ENCODE results near the gene ACYP1. TPM values are rescaled to one million over a fixed set of nuclear protein-coding genes. Genes with fewer than 3 reads are reported as not detected.
A peak's percentile ranks its signal among the peaks of the same experiment; 100 is the strongest.

The ACYP1 gene
- total and polyA plus RNA-seq, 2 experiments from 2014 or later = 41.3 to 61.5 TPM

DNA sequence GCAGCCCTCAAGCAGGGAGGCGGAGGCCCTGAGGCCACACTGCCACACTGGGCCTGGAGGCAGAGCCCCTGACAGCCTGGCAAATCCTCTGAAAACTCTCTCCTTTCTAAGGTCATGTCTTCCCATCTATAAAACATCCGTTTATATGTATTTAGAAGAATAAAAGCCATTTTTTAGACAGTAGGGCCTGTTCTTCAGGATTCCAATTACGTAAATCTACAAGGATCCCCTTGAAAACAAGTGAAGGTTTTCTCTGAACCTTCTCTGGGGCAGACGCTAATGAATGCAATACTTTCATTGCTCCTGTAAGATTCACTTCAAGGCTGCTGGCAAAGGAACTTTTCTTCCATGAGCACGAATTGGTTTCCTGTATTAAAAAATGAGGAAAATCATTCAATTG, 48.3 kb downstream of the ACYP1 start:
- TF ChIP-seq, protein P1, sequence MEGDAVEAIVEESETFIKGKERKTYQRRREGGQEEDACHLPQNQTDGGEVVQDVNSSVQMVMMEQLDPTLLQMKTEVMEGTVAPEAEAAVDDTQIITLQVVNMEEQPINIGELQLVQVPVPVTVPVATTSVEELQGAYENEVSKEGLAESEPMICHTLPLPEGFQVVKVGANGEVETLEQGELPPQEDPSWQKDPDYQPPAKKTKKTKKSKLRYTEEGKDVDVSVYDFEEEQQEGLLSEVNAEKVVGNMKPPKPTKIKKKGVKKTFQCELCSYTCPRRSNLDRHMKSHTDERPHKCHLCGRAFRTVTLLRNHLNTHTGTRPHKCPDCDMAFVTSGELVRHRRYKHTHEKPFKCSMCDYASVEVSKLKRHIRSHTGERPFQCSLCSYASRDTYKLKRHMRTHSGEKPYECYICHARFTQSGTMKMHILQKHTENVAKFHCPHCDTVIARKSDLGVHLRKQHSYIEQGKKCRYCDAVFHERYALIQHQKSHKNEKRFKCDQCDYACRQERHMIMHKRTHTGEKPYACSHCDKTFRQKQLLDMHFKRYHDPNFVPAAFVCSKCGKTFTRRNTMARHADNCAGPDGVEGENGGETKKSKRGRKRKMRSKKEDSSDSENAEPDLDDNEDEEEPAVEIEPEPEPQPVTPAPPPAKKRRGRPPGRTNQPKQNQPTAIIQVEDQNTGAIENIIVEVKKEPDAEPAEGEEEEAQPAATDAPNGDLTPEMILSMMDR (IDR thresholded peaks at IDR 0.05; ENCODE audit: low read depth, low read length) = no peak
- no peak overlapping the region for H3K4me3 ChIP-seq
- peaks cover 9% of the 10 kb centered on the region for H3K4me1 ChIP-seq (ENCODE audit: low read depth)
- no peak overlapping the region for H3K27ac ChIP-seq
- H3K27me3 ChIP-seq = no peaks in the 10 kb centered on the region
- H3K36me3 ChIP-seq = peaks cover 49% of the 10 kb centered on the region
- DNase-seq (ENCODE audit: low read depth in 1 of 2, low spot score in 1 of 2) = no peak
- H3K9me3 ChIP-seq (ENCODE audit: low read depth) = no peaks in the 10 kb centered on the region

DNA sequence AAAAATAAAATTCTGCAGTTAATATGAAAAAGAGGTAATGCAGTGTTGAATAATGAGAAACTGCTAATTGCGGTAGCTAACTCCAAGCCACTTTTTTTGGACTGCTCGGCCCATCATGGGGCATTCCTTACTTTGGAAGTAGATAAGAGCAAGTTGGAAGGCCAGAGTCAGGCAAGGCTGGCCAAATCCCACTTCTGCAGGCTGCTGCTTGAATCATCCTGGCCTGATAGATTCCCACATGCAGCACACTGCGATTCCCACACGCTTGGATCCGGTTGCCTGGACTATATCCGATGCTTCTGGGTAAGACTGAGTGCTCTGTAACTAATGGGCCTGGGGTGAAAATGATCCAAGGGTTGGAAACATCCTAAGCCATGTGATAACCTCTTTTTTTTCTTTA, 50.5 kb downstream of the ACYP1 start:
- Histone ChIP-seq H3K4me3 (no peak overlapping the region), H3K36me3 (peaks cover 55% of the 10 kb centered on the region), H3K4me1 (ENCODE audit: low read depth) (peaks cover 9% of the 10 kb centered on the region), H3K9me3 (ENCODE audit: low read depth) (no peaks in the 10 kb centered on the region), H3K27ac (peak overlapping the region; percentile 54), H3K27me3 (no peaks in the 10 kb centered on the region)
- DNase-seq (ENCODE audit: low read depth in 1 of 2, low spot score in 1 of 2) = no peak
- TF ChIP-seq, protein P1 (IDR thresholded peaks at IDR 0.05; ENCODE audit: low read depth, low read length) = no peak

DNA sequence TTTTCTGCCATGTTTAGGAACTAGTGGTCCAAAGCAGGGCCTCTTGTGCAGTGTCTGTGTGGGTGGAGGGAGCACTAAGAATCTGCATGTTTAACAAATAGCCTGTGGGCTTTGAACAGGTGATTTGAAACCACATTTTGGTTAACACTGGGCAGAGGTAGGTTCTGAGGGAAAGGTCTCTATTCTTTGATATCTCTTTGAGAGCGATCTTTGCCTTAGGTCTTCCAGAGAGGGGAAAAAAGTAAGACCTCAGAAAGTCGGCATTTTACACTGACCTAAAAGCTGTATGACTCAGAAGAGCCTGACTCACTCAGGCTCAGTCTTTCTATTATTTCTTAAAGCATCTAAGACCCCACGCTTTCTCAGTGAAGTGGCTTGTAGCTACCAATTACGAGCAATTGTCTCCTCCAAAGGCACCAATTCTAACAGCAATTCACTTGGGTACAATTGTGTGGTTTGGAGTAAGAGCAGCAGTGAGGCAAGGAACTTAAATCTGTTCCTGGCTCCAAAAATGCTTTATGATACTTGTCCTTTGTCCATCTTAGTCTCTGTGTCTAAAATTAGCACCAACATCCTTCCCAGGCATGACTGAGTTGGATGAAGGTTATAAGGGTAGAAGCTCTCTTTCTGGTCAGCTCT, 52.3 kb downstream of the ACYP1 start:
- TF ChIP-seq, protein P1 (IDR thresholded peaks at IDR 0.05; ENCODE audit: low read depth, low read length) = no peak
- no peaks in the 10 kb centered on the region for H3K27me3 ChIP-seq
- DNase-seq (ENCODE audit: low read depth in 1 of 2, low spot score in 1 of 2) = peak; percentile 4 to 56
- H3K4me1 ChIP-seq (ENCODE audit: low read depth) = peaks cover 9% of the 10 kb centered on the region
- H3K4me3 ChIP-seq = no peak overlapping the region
- peaks cover 61% of the 10 kb centered on the region for H3K36me3 ChIP-seq
- no peaks in the 10 kb centered on the region for H3K9me3 ChIP-seq (ENCODE audit: low read depth)
- peak overlapping the region; percentile 74 for H3K27ac ChIP-seq

DNA sequence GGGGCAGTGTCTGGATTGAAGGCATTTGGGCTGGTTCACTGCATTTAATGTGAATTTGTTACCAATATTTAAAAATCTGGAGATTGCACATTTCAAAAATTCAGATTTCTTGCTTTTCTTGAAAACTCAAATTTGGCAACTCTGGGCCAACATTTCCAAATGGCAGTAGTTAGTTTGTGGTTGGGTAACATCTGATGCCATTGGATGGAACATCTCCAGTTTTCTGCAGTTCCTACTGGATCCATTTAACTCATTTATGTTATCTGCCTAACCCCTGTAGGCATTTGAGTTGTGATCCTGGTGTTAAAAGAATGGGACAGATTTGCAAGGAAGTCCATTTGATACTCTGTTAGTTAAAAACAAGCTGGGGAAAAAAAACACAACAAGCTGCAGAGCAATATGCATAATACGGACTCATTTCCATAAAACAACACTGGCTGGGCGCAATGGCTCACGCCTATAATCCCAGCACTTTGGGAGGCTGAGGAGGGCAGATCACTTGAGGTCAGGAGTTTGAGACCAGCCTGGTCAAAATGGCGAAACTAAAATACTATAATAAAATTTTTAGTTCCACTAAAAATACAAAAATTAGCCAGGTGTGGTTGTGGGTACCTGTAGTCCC, 53.2 kb downstream of the ACYP1 start:
- TF ChIP-seq, protein P1 (IDR thresholded peaks at IDR 0.05; ENCODE audit: low read depth, low read length) = no peak
- H3K4me3 ChIP-seq = no peak overlapping the region
- no peaks in the 10 kb centered on the region for H3K9me3 ChIP-seq (ENCODE audit: low read depth)
- H3K27ac ChIP-seq = peak overlapping the region; percentile 74
- peaks cover 9% of the 10 kb centered on the region for H3K4me1 ChIP-seq (ENCODE audit: low read depth)
- no peaks in the 10 kb centered on the region for H3K27me3 ChIP-seq
- DNase-seq (ENCODE audit: low read depth in 1 of 2, low spot score in 1 of 2) = peak in 1 of 2 donors; percentile 50
- peaks cover 60% of the 10 kb centered on the region for H3K36me3 ChIP-seq

DNA sequence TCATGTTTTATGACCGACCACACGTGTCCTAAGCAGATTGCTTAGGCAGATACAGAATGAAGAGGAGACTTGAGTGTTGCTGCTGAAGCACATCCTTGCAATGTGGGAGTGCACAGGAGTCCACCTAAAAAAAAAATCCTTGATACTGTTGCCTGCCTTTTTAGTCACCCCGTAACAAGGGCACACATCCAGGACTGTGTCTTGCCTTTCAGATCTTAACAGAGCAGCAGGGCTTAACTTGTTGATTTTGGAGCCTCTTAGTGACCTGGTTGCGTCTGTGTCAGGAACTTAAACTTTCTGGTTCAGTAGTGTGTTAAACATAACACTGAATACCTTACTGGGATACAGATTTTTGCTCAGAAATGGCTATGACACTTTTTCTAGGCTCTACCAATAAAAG, 54.6 kb downstream of the ACYP1 start:
- no peak overlapping the region for H3K4me3 ChIP-seq
- peaks cover 11% of the 10 kb centered on the region for H3K4me1 ChIP-seq (ENCODE audit: low read depth)
- H3K27ac ChIP-seq = no peak overlapping the region
- H3K27me3 ChIP-seq = no peaks in the 10 kb centered on the region
- peaks cover 52% of the 10 kb centered on the region for H3K36me3 ChIP-seq
- TF ChIP-seq, protein P1 (IDR thresholded peaks at IDR 0.05; ENCODE audit: low read depth, low read length) = no peak
- DNase-seq (ENCODE audit: low read depth in 1 of 2, low spot score in 1 of 2) = no peak
- H3K9me3 ChIP-seq (ENCODE audit: low read depth) = no peaks in the 10 kb centered on the region
